Spleen (tissue), 11 donors: Measurements from ENCODE around the gene RGS2. TPM values are rescaled to one million over a fixed set of nuclear protein-coding genes. Genes with fewer than 3 reads are reported as not detected.

ENCODE experiments used
- DNase-seq: peaks from one replicate; pipeline ENCODE4 v3.0.0-alpha.2; 2020
- H3K27ac ChIP-seq, 8 donors: fragments of 200-600 bp; sonication (generic) in 7 of 8; 1 replicate in 4 of 8; 2 replicates in 4 of 8; pipeline versions ENCODE4 v1.5.0 to v1.8.0; 2016 to 2021; ENCODE audit warnings: inconsistent platforms in 4 of 8, mild to moderate bottlenecking in 4 of 8, moderate library complexity in 1 of 8
- H3K27me3 ChIP-seq, 7 donors: fragments of 200-600 bp; sonication (generic) in 6 of 7; replicated peaks in 1 of 7; 1 replicate in 4 of 7; 2 replicates in 3 of 7; pipeline versions ENCODE4 v1.5.0 to v1.8.0; 2016 to 2021; ENCODE audit warnings: inconsistent platforms in 3 of 7, mild to moderate bottlenecking in 1 of 7
- H3K36me3 ChIP-seq, 6 donors: fragments of 200-600 bp; sonication (generic) in 5 of 6; 1 replicate in 4 of 6; 2 replicates in 2 of 6; pipeline versions ENCODE4 v1.5.0 to v1.8.0; 2016 to 2021; ENCODE audit warnings: inconsistent platforms in 2 of 6
- H3K4me1 ChIP-seq, 6 donors: fragments of 200-600 bp; sonication (generic) in 5 of 6; 1 replicate in 3 of 6; 2 replicates in 3 of 6; pipeline versions ENCODE4 v1.5.0 to v1.8.0; 2016 to 2021; ENCODE audit warnings: inconsistent platforms in 3 of 6
- H3K4me3 ChIP-seq, 8 donors: fragments of 200-600 bp; sonication (generic) in 7 of 8; 1 replicate in 4 of 8; 2 replicates in 4 of 8; pipeline versions ENCODE4 v1.5.0 to v1.8.0; 2016 to 2021; ENCODE audit warnings: inconsistent platforms in 4 of 8, mild to moderate bottlenecking in 4 of 8, moderate library complexity in 2 of 8
- H3K9me3 ChIP-seq, 8 donors: fragments of 200-600 bp; sonication (generic) in 7 of 8; 1 replicate in 4 of 8; 2 replicates in 4 of 8; pipeline versions ENCODE4 v1.5.0 to v1.8.0; 2016 to 2021; ENCODE audit warnings: inconsistent platforms in 4 of 8
- CTCF ChIP-seq, 11 experiments: fragments of 200-600 bp in 7 of 11; fragments of 450-650 bp in 4 of 11; sonication (generic) in 4 of 11; IDR thresholded peaks in 8 of 11; conservative IDR thresholded peaks in 3 of 11; 1 replicate in 7 of 11; 2 replicates in 4 of 11; pipeline versions ENCODE4 v1.4.0 to v1.8.0; 2016 to 2021; ENCODE audit warnings: antibody characterized with exemption in 11 of 11, inconsistent platforms in 4 of 11, mild to moderate bottlenecking in 1 of 11
- POLR2A ChIP-seq, 3 donors: fragments of 450-650 bp; IDR thresholded peaks; one replicate each; pipeline ENCODE4 v1.5.1; 2017; ENCODE audit warnings: antibody characterized with exemption in 3 of 3, mild to moderate bottlenecking in 1 of 3
- POLR2AphosphoS5 ChIP-seq, 3 donors: sonication (generic); formaldehyde crosslinking; IDR thresholded peaks; one replicate each; pipeline ENCODE4 v1.5.1; 2017; ENCODE audit warnings: antibody characterized with exemption in 3 of 3
- WGBS, 5 donors: extraction: QIAGEN DNeasy Blood & Tissue Kit in 3 of 5; methylation state at CpG; one replicate each; pipeline versions ENCODE4 v1.1.5 to v1.1.7; 2013 to 2018; 5-methylcytosine and 5-hydroxymethylcytosine counted together
- intact Hi-C: fragments of 100-400 bp; cut with DNase I; formaldehyde crosslinking; loops from one replicate; pipeline ENCODE4 v1.15.0; 2023; ENCODE audit warnings: low total_unique reads
- polyA plus RNA-seq, 3 donors: library from polyadenylated mRNA; stranded (reverse); fragments of 200-250 nt; gene quantifications; one replicate each; pipeline ENCODE4 v1.2.1, GENCODE V29; 2013
- total RNA-seq, 7 donors: library from RNA; depleted of rRNA in 3 of 7; stranded (reverse); fragments of >200 nt in 3 of 7; fragmentation: NEBNext Ultra II Directional in 4 of 7; extraction: Animal tissue kit (Norgen Biotek cat#: 25700) in 4 of 7; gene quantifications; one replicate each; pipeline versions ENCODE4 v1.1.0 to v1.2.1, GENCODE V29; 2016 to 2021
- donor health status: healthy with polysubstance abuse.
- donor health status: DM: no; HTN: no; CAD: no; lungs with moderate emphysema.
- donor health status: DM: no; HTN: no; CAD: no.
- donor health status: Bipolar disorder and iron deficiency.
- donor health status: healthy.
- donor health status: DM: no; HTN: no; CAD: no.
- donor health status: DM: yes; HTN: yes; CAD: no.

Gene RGS2
- total and polyA plus RNA-seq, 10 donors, result 56.9 to 377 (median 171) TPM

GRCh38 chr1:192776206-192776605 is 32.6 kb upstream of the RGS2 start:
- TF ChIP-seq POLR2AphosphoS5 (IDR thresholded peaks at IDR 0.05), result no peak
- no peak for TF ChIP-seq POLR2A (IDR thresholded peaks at IDR 0.05)
- no peak for TF ChIP-seq CTCF (IDR thresholded peaks at IDR 0.05 in 8 of 11, conservative IDR thresholded peaks at IDR 0.05 in 3 of 11)
- no peaks in the 10 kb centered on the region for H3K36me3 ChIP-seq
- no peaks in the 10 kb centered on the region for H3K27me3 ChIP-seq
- no peak overlapping the region for H3K27ac ChIP-seq
- H3K4me1 ChIP-seq, result no peaks in the 10 kb centered on the region
- no peak for DNase-seq
- intact Hi-C loops, result no loop called here
- peaks cover 0 to 8% (median 0%) of the 10 kb centered on the region in 8 donors for H3K9me3 ChIP-seq
- no peak overlapping the region for H3K4me3 ChIP-seq
- WGBS, 5 donors, result 81 to 96% (median 91%) methylated on average over 4 of the region's 4 CpGs

- TF ChIP-seq POLR2A (IDR thresholded peaks at IDR 0.05) (no peak), CTCF (IDR thresholded peaks at IDR 0.05 in 8 of 11, conservative IDR thresholded peaks at IDR 0.05 in 3 of 11) (no peak), POLR2AphosphoS5 (IDR thresholded peaks at IDR 0.05) (no peak)
- H3K27ac ChIP-seq, result no peak overlapping the region
- H3K27me3 ChIP-seq, result no peaks in the 10 kb centered on the region
- intact Hi-C loops, result no loop called here
- DNase-seq, result no peak
- no peaks in the 10 kb centered on the region for H3K4me1 ChIP-seq
- no peak overlapping the region for H3K4me3 ChIP-seq
- H3K36me3 ChIP-seq, result no peaks in the 10 kb centered on the region
- 69 to 90% (median 75%) methylated on average over 3 of the region's 3 CpGs for WGBS, 5 donors
- peaks cover 0 to 8% (median 0%) of the 10 kb centered on the region in 8 donors for H3K9me3 ChIP-seq
Observed at GRCh38 chr1:192776998-192777397, 31.8 kb upstream of the RGS2 start.

GRCh38 chr1:192783791-192784190 is 25.0 kb upstream of the RGS2 start:
- Histone ChIP-seq H3K27ac (no peak overlapping the region), H3K36me3 (no peaks in the 10 kb centered on the region), H3K27me3 (peaks cover 0 to 8% (median 0%) of the 10 kb centered on the region in 7 donors), H3K9me3 (peaks cover 0 to 8% (median 0%) of the 10 kb centered on the region in 8 donors), H3K4me1 (peaks cover 0 to 7% (median 0%) of the 10 kb centered on the region in 6 donors), H3K4me3 (no peak overlapping the region)
- DNase-seq, result no peak
- 87 to 98% (median 96%) methylated on average over 6 of the region's 6 CpGs for WGBS, 5 donors
- TF ChIP-seq POLR2AphosphoS5 (IDR thresholded peaks at IDR 0.05), result no peak
- no peak for TF ChIP-seq CTCF (IDR thresholded peaks at IDR 0.05 in 8 of 11, conservative IDR thresholded peaks at IDR 0.05 in 3 of 11)
- no peak for TF ChIP-seq POLR2A (IDR thresholded peaks at IDR 0.05)
- intact Hi-C loops, result no loop called here

GRCh38 chr1:192784397-192784796 is 24.4 kb upstream of the RGS2 start:
- WGBS, 5 donors, result 72 to 95% (median 87%) methylated on average over 2 of the region's 2 CpGs
- Histone ChIP-seq H3K36me3 (no peaks in the 10 kb centered on the region), H3K27me3 (peaks cover 0 to 8% (median 0%) of the 10 kb centered on the region in 7 donors), H3K9me3 (peaks cover 0 to 8% (median 0%) of the 10 kb centered on the region in 8 donors), H3K27ac (no peak overlapping the region), H3K4me1 (peaks cover 0 to 7% (median 0%) of the 10 kb centered on the region in 6 donors), H3K4me3 (no peak overlapping the region)
- DNase-seq, result no peak
- intact Hi-C loops, result no loop called here
- no peak for TF ChIP-seq CTCF (IDR thresholded peaks at IDR 0.05 in 8 of 11, conservative IDR thresholded peaks at IDR 0.05 in 3 of 11)
- no peak for TF ChIP-seq POLR2AphosphoS5 (IDR thresholded peaks at IDR 0.05)
- no peak for TF ChIP-seq POLR2A (IDR thresholded peaks at IDR 0.05)
